ENCODE data around the gene CTDSPL. TPM values are rescaled to one million over a fixed set of nuclear protein-coding genes. Genes with fewer than 3 reads are reported as not detected.

CTDSPL gene
- total and polyA plus RNA-seq, 2 of the 13 experiments (the other 11 are each of a cell fraction or from before 2014, with no cell fraction given): 26.1 to 142 TPM

DNA sequence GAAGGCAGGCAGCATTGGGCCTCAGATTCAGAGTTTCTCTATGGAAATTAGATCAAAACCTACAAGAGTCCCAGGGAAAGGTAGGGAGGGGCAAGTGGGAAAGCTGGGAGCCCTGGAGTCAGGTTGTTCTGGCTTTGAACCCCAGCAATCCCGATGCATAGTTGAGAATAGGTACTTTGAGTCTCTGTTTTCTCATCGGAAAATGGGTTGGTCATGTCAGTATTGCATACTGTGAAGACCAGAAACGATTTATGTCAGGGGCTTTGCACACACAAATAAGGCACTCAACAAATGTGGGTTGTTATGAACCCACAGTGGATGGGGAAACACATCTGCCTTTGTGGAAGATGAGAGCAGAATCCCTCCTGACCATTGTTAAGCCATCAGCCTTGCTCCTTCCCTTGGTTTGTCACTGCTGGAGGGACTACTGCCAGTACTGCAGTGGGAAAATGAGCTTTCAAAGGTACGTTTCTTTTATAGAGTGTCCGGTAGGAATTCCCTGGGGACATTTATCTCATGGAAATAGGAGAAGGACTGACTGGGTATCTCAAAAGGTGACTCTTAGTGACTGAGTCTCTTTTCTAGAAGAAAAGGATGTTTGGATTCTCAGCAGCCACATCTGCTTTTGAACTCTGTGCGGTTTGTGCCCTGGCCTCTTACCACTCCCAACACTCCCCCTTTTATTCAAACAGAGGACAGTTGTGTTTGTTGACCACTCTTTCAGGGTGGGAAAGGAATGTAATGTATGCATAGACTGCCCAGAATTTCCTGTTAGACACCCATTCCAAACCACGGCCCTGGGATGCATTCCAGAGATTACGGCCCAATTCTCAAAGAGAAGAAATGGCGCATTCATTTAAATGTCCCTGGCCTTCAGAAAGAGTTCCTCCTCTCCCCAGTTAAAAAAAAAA lies 74.3 kb downstream of the CTDSPL start (continued):
- TF ChIP-seq, protein P1, sequence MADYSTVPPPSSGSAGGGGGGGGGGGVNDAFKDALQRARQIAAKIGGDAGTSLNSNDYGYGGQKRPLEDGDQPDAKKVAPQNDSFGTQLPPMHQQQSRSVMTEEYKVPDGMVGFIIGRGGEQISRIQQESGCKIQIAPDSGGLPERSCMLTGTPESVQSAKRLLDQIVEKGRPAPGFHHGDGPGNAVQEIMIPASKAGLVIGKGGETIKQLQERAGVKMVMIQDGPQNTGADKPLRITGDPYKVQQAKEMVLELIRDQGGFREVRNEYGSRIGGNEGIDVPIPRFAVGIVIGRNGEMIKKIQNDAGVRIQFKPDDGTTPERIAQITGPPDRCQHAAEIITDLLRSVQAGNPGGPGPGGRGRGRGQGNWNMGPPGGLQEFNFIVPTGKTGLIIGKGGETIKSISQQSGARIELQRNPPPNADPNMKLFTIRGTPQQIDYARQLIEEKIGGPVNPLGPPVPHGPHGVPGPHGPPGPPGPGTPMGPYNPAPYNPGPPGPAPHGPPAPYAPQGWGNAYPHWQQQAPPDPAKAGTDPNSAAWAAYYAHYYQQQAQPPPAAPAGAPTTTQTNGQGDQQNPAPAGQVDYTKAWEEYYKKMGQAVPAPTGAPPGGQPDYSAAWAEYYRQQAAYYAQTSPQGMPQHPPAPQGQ (CRISPR knock-in tag; IDR thresholded peaks at IDR 0.05; ENCODE audit: borderline replicate concordance): no peak
- TF ChIP-seq HNRNPL (IDR thresholded peaks at IDR 0.05; ENCODE audit: low read depth, low read length) (no peak), EED (CRISPR knock-in tag; IDR thresholded peaks at IDR 0.05) (no peak), TSC22D2 (CRISPR knock-in tag; IDR thresholded peaks at IDR 0.05; ENCODE audit: borderline replicate concordance) (no peak), ONECUT2 (CRISPR knock-in tag; IDR thresholded peaks at IDR 0.05) (no peak), ZNF572 (CRISPR knock-in tag; IDR thresholded peaks at IDR 0.05) (no peak), ZNF235 (CRISPR knock-in tag; IDR thresholded peaks at IDR 0.05; ENCODE audit: borderline replicate concordance) (no peak), IKZF1 (IDR thresholded peaks at IDR 0.05) (no peak), SKI (IDR thresholded peaks at IDR 0.05; ENCODE audit: partially characterized antibody) (no peak), ZNF337 (CRISPR knock-in tag; IDR thresholded peaks at IDR 0.05; ENCODE audit: borderline replicate concordance, low read depth) (no peak), ATRX (CRISPR knock-in tag; IDR thresholded peaks at IDR 0.05; ENCODE audit: borderline replicate concordance) (no peak), ZNF225 (CRISPR knock-in tag; IDR thresholded peaks at IDR 0.05) (no peak), ZNF883 (CRISPR knock-in tag; IDR thresholded peaks at IDR 0.05; ENCODE audit: not compliant biosample characterization) (no peak), SIX4 (CRISPR knock-in tag; IDR thresholded peaks at IDR 0.05) (no peak; the same call in 1 of the 2 replicates), CAMTA2 (CRISPR knock-in tag; IDR thresholded peaks at IDR 0.05; ENCODE audit: borderline replicate concordance) (no peak), SSRP1 (CRISPR knock-in tag; IDR thresholded peaks at IDR 0.05) (no peak; the same call in 1 of the 2 replicates)
- TF ChIP-seq, protein P2, sequence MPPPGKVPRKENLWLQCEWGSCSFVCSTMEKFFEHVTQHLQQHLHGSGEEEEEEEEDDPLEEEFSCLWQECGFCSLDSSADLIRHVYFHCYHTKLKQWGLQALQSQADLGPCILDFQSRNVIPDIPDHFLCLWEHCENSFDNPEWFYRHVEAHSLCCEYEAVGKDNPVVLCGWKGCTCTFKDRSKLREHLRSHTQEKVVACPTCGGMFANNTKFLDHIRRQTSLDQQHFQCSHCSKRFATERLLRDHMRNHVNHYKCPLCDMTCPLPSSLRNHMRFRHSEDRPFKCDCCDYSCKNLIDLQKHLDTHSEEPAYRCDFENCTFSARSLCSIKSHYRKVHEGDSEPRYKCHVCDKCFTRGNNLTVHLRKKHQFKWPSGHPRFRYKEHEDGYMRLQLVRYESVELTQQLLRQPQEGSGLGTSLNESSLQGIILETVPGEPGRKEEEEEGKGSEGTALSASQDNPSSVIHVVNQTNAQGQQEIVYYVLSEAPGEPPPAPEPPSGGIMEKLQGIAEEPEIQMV (CRISPR knock-in tag; IDR thresholded peaks at IDR 0.05; ENCODE audit: low read depth): no peak
- TF ChIP-seq, protein P3, sequence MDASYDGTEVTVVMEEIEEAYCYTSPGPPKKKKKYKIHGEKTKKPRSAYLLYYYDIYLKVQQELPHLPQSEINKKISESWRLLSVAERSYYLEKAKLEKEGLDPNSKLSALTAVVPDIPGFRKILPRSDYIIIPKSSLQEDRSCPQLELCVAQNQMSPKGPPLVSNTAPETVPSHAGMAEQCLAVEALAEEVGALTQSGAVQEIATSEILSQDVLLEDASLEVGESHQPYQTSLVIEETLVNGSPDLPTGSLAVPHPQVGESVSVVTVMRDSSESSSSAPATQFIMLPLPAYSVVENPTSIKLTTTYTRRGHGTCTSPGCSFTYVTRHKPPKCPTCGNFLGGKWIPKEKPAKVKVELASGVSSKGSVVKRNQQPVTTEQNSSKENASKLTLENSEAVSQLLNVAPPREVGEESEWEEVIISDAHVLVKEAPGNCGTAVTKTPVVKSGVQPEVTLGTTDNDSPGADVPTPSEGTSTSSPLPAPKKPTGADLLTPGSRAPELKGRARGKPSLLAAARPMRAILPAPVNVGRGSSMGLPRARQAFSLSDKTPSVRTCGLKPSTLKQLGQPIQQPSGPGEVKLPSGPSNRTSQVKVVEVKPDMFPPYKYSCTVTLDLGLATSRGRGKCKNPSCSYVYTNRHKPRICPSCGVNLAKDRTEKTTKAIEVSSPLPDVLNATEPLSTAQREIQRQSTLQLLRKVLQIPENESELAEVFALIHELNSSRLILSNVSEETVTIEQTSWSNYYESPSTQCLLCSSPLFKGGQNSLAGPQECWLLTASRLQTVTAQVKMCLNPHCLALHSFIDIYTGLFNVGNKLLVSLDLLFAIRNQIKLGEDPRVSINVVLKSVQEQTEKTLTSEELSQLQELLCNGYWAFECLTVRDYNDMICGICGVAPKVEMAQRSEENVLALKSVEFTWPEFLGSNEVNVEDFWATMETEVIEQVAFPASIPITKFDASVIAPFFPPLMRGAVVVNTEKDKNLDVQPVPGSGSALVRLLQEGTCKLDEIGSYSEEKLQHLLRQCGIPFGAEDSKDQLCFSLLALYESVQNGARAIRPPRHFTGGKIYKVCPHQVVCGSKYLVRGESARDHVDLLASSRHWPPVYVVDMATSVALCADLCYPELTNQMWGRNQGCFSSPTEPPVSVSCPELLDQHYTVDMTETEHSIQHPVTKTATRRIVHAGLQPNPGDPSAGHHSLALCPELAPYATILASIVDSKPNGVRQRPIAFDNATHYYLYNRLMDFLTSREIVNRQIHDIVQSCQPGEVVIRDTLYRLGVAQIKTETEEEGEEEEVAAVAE (CRISPR knock-in tag; IDR thresholded peaks at IDR 0.05; ENCODE audit: borderline replicate concordance): peak; percentile 33; the same call in 1 of the 2 replicates

All from HepG2 (cell line).